Body of pancreas (tissue), 4 donors: ENCODE results near the gene WDFY1.

Experiments
- CTCF ChIP-seq, 7 experiments: fragments of 450-650 bp in 4 of 7; fragments of 200-600 bp in 3 of 7; sonication (generic) in 3 of 7; IDR thresholded peaks; one replicate each; pipeline ENCODE4 v1.5.1; 2016 to 2019; ENCODE audit warnings: antibody characterized with exemption in 7 of 7
- POLR2A ChIP-seq, 3 donors: fragments of 450-650 bp; IDR thresholded peaks; one replicate each; pipeline ENCODE4 v1.6.1; 2016; ENCODE audit warnings: antibody characterized with exemption in 3 of 3, mild to moderate bottlenecking in 2 of 3

- TF ChIP-seq CTCF (IDR thresholded peaks at IDR 0.05) (no peak), POLR2A (IDR thresholded peaks at IDR 0.05) (no peak)
These were observed 27.5 kb upstream of the WDFY1 start for GRCh38 chr2:223972656-223973102.
